ENCODE measurements around the gene RPS6KC1. TPM values are rescaled to one million over a fixed set of nuclear protein-coding genes. Genes with fewer than 3 reads are reported as not detected.
"Not testable (repeated sequence)": the region's sequence is repeated elsewhere in the genome, so short reads cannot be mapped to it uniquely, and the experiment has no call there.

RPS6KC1 gene
- total RNA-seq, 4 donors from 2014 or later, result 16.1 to 22.6 (median 21.4) TPM

- no peak for TF ChIP-seq CTCF (IDR thresholded peaks at IDR 0.05)
- DNase-seq (ENCODE audit: low spot score) (no peak), ATAC-seq (ENCODE audit: low FRiP score) (no peak)
These were observed 241.6 kb downstream of the RPS6KC1 start for GRCh38 chr1:213292614-213293013.

GRCh38 chr1:213295860-213296259 is 244.8 kb downstream of the RPS6KC1 start:
- no peak for TF ChIP-seq CTCF (IDR thresholded peaks at IDR 0.05)
- ATAC-seq (ENCODE audit: low FRiP score) (no peak), DNase-seq (ENCODE audit: low spot score) (no peak)

- ATAC-seq (ENCODE audit: low FRiP score) (no peak), DNase-seq (ENCODE audit: low spot score) (no peak)
- TF ChIP-seq CTCF (IDR thresholded peaks at IDR 0.05), result no peak
These were observed 245.5 kb downstream of the RPS6KC1 start for GRCh38 chr1:213296558-213296957.

- no peak for TF ChIP-seq CTCF (IDR thresholded peaks at IDR 0.05)
- ATAC-seq (ENCODE audit: low FRiP score) (no peak), DNase-seq (ENCODE audit: low spot score) (no peak)
These were observed 246.0 kb downstream of the RPS6KC1 start for GRCh38 chr1:213297021-213297420.

GRCh38 chr1:213300433-213300832 is 249.4 kb downstream of the RPS6KC1 start:
- no peak for TF ChIP-seq CTCF (IDR thresholded peaks at IDR 0.05)
- DNase-seq (ENCODE audit: low spot score) (no peak), ATAC-seq (ENCODE audit: low FRiP score) (no peak)

- ATAC-seq (ENCODE audit: low FRiP score); DNase-seq (ENCODE audit: low spot score): not testable (repeated sequence)
These were observed 250.5 kb downstream of the RPS6KC1 start for GRCh38 chr1:213301524-213301923.

- DNase-seq (ENCODE audit: low spot score), result no peak
- no peak for TF ChIP-seq CTCF (IDR thresholded peaks at IDR 0.05)
- no peak for ATAC-seq (ENCODE audit: low FRiP score)
These were observed 252.2 kb downstream of the RPS6KC1 start for GRCh38 chr1:213303286-213303685.

GRCh38 chr1:213315571-213315970 is 264.5 kb downstream of the RPS6KC1 start:
- no peak for ATAC-seq (ENCODE audit: low FRiP score)
- no peak for DNase-seq (ENCODE audit: low spot score)
- TF ChIP-seq CTCF (IDR thresholded peaks at IDR 0.05), result no peak

- ATAC-seq (ENCODE audit: low FRiP score); DNase-seq (ENCODE audit: low spot score): not testable (repeated sequence)
These were observed 267.4 kb downstream of the RPS6KC1 start for GRCh38 chr1:213318458-213318857.
